CD14-positive monocyte (primary cell): ENCODE data around the gene WDFY4. TPM values are rescaled to one million over a fixed set of nuclear protein-coding genes. Genes with fewer than 3 reads are reported as not detected.

Source experiments
- DNase-seq, 3 donors: peaks; one replicate each; pipeline ENCODE4 v3.0.0-alpha.2; 2011 to 2022
- H2AFZ ChIP-seq: 2 replicates; pipeline ENCODE4 v1.6.0; 2012; ENCODE audit warnings: mild to moderate bottlenecking, low read depth, low read length, inconsistent platforms; ENCODE audit not compliant: insufficient read depth, poor library complexity, severe bottlenecking
- H3K27ac ChIP-seq, 2 donors: 1 replicate in 1 of 2; 2 replicates in 1 of 2; pipeline ENCODE4 v1.5.1; 2012 to 2013; ENCODE audit warnings: low read length in 2 of 2, control low read depth in 1 of 2, inconsistent platforms in 1 of 2, low read depth in 1 of 2, mild to moderate bottlenecking in 1 of 2
- H3K27me3 ChIP-seq, 2 donors: one replicate each; pipeline versions ENCODE4 v1.6.0 to v1.6.1; 2011 to 2013; ENCODE audit warnings: low read length in 2 of 2; ENCODE audit not compliant: control insufficient read depth in 2 of 2, insufficient read depth in 2 of 2
- H3K36me3 ChIP-seq, 2 donors: replicated peaks in 1 of 2; 1 replicate in 1 of 2; 2 replicates in 1 of 2; pipeline versions ENCODE4 v1.5.1 to v1.6.1; 2012 to 2013; ENCODE audit warnings: low read length in 2 of 2, control low read depth in 1 of 2, inconsistent platforms in 1 of 2, mild to moderate bottlenecking in 1 of 2; ENCODE audit not compliant: insufficient read depth in 2 of 2, control insufficient read depth in 1 of 2
- H3K4me1 ChIP-seq, 2 donors: 1 replicate in 1 of 2; 2 replicates in 1 of 2; pipeline versions ENCODE4 v1.5.1 to v1.6.1; 2012 to 2013; ENCODE audit warnings: low read length in 2 of 2, control low read depth in 1 of 2, inconsistent platforms in 1 of 2, mild to moderate bottlenecking in 1 of 2, moderate library complexity in 1 of 2; ENCODE audit not compliant: insufficient read depth in 2 of 2, control insufficient read depth in 1 of 2
- H3K4me2 ChIP-seq: replicated peaks from 2 replicates; pipeline ENCODE3; 2012; ENCODE audit warnings: low read length, moderate library complexity, mild to moderate bottlenecking; ENCODE audit not compliant: poor library complexity, severe bottlenecking; ENCODE audit errors: extremely low read depth
- H3K4me3 ChIP-seq, 3 experiments: fragments of 200-600 bp in 1 of 3; sonication (generic) in 1 of 3; replicated peaks in 1 of 3; 1 replicate in 2 of 3; 2 replicates in 1 of 3; pipeline ENCODE4 v1.5.1; 2011 to 2013; ENCODE audit warnings: low read length in 3 of 3, mild to moderate bottlenecking in 3 of 3, control low read depth in 2 of 3, low read depth in 2 of 3, inconsistent platforms in 1 of 3, moderate library complexity in 1 of 3
- H3K79me2 ChIP-seq: 2 replicates; pipeline ENCODE4 v1.6.0; 2012; ENCODE audit warnings: mild to moderate bottlenecking, control low read depth, inconsistent platforms, low read length, moderate library complexity; ENCODE audit not compliant: insufficient read depth
- H3K9ac ChIP-seq: 2 replicates; pipeline ENCODE4 v1.6.0; 2017; ENCODE audit warnings: low read length, mild to moderate bottlenecking; ENCODE audit not compliant: insufficient read depth, poor library complexity, severe bottlenecking
- H3K9me3 ChIP-seq, 2 donors: replicated peaks in 1 of 2; 1 replicate in 1 of 2; 2 replicates in 1 of 2; pipeline versions ENCODE4 v1.5.1 to v1.6.1; 2012 to 2013; ENCODE audit warnings: low read length in 2 of 2, control low read depth in 1 of 2; ENCODE audit not compliant: control insufficient read depth in 1 of 2, insufficient read depth in 1 of 2
- H4K20me1 ChIP-seq: 2 replicates; pipeline ENCODE4 v1.6.0; 2012; ENCODE audit warnings: mild to moderate bottlenecking, low read length, control low read depth, moderate library complexity; ENCODE audit not compliant: insufficient read depth
- H3K27ac Mint-ChIP-seq, 7 donors: one replicate each; pipeline ENCODE4 v1.8.0; 2020; ENCODE audit warnings: mild to moderate bottlenecking in 7 of 7, mixed read lengths in 7 of 7, moderate library complexity in 6 of 7, inconsistent platforms in 2 of 7
- H3K27me3 Mint-ChIP-seq, 3 donors: one replicate each; pipeline ENCODE4 v1.8.0; 2021 to 2022; ENCODE audit warnings: low read depth in 3 of 3, mild to moderate bottlenecking in 3 of 3, mixed read lengths in 3 of 3, moderate library complexity in 3 of 3, inconsistent platforms in 1 of 3
- H3K36me3 Mint-ChIP-seq, 2 donors: one replicate each; pipeline ENCODE4 v1.8.0; 2020; ENCODE audit warnings: mixed read lengths in 2 of 2, inconsistent platforms in 1 of 2, mild to moderate bottlenecking in 1 of 2
- H3K4me1 Mint-ChIP-seq: one replicate; pipeline ENCODE4 v1.8.0; 2020; ENCODE audit warnings: mild to moderate bottlenecking, mixed read lengths
- H3K4me3 Mint-ChIP-seq, 2 donors: one replicate each; pipeline ENCODE4 v1.8.0; 2020; ENCODE audit warnings: mild to moderate bottlenecking in 2 of 2, mixed read lengths in 2 of 2, moderate library complexity in 1 of 2
- H3K9me3 Mint-ChIP-seq, 7 donors: one replicate each; pipeline ENCODE4 v1.8.0; 2020 to 2022; ENCODE audit warnings: mixed read lengths in 7 of 7, mild to moderate bottlenecking in 6 of 7, moderate library complexity in 6 of 7, inconsistent platforms in 2 of 7
- CTCF ChIP-seq: fragments of 200-600 bp; IDR thresholded peaks from one replicate; pipeline ENCODE4 v1.8.0; 2022; ENCODE audit warnings: antibody characterized with exemption, mild to moderate bottlenecking
- WGBS: methylation state at CpG from one replicate; pipeline ENCODE4 v1.1.5; 2013; ENCODE audit warnings: missing lambda C conversion rate; ENCODE audit not compliant: insufficient coverage; 5-methylcytosine and 5-hydroxymethylcytosine counted together
- intact Hi-C, 2 donors: fragments of 100-400 bp; cut with micrococcal nuclease; formaldehyde crosslinking; loops; one replicate each; pipeline versions ENCODE4 v1.15.0 to v1.15.1; 2023
- polyA plus RNA-seq, 3 donors: library from polyadenylated mRNA; depleted of rRNA in 1 of 3; unstranded in 2 of 3; stranded (reverse) in 1 of 3; fragments of 300-500 nt in 2 of 3; fragments of >200 nt in 1 of 3; fragmentation: Illumina TruSeq in 2 of 3; gene quantifications; 1 replicate in 2 of 3; 2 replicates in 1 of 3; pipeline ENCODE4 v1.2.3, GENCODE V29; 2012 to 2021

Gene WDFY4
- polyA plus RNA-seq, 3 donors: 7.5 to 36.1 (median 9.8) TPM

DNA sequence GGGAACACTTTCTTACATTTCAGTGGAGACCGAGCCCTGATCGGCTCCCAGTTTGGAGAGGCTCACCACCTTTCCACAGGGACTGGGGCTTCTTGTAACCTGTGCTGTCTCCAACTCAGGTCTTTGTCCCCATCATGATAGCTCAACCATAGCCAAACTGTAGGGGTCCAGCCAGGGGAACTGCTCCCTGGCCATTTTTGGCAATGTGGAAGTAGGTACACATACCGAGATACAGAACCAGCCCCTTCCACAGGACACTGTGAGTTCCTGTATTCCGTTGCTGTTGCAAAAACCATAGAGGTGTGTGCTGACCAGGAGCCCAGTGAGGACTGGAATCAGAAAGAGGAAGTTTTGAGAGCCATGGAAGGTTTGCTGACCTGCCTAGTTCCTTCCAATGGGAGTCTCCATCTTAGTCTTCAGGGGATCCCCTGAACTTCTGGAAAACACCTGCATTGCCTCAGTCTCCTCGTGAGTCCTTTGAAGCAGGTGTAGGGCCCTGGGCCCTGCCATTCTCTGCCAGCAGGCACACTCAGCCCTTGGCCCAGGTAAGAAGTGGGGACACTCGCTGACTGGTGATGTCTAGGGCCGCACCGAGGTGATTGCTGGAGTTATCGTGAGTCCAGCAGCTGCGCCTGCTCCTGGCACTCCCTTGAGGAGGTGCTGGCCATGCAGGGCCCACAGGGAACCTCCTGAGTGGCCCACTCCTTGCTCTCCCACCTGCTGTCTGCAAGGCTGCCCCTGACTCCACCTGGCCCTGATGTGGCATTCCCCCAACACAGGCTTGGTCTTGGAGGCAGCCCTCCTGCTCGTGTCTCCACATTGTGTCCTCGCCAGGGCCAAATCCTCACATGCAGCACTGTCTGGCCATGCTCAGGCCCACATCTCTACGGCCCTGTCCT lies 11.2 kb downstream of the WDFY4 start:
- Histone ChIP-seq H3K4me2 (no peak overlapping the region), H4K20me1 (peaks cover 98% of the 10 kb centered on the region), H3K36me3 (peaks cover 25 to 89% of the 10 kb centered on the region in 2 donors), H3K27ac (peak overlapping the region in 1 of 2 donors; percentile 40), H2AFZ (no peak overlapping the region), H3K79me2 (peaks cover 99% of the 10 kb centered on the region), H3K4me1 (peaks cover 2 to 10% of the 10 kb centered on the region in 2 donors), H3K4me3 (no peak overlapping the region), H3K9ac (no peak overlapping the region), H3K9me3 (no peaks in the 10 kb centered on the region), H3K27me3 (no peaks in the 10 kb centered on the region)
- peaks cover 28% of the 10 kb centered on the region for H3K4me1 Mint-ChIP-seq
- 98% methylated on average over 8 of the region's 13 CpGs for WGBS
- H3K36me3 Mint-ChIP-seq: peaks cover 43 to 62% of the 10 kb centered on the region in 2 donors
- intact Hi-C loops: no loop called here
- no peak for DNase-seq
- H3K27ac Mint-ChIP-seq: peak overlapping the region in 4 of 7 donors; percentile 15 to 70 (median 44)
- no peak overlapping the region for H3K4me3 Mint-ChIP-seq
- TF ChIP-seq CTCF: no peak
- H3K9me3 Mint-ChIP-seq: no peaks in the 10 kb centered on the region
- peaks cover 0 to 2% (median 1%) of the 10 kb centered on the region in 3 donors for H3K27me3 Mint-ChIP-seq

DNA sequence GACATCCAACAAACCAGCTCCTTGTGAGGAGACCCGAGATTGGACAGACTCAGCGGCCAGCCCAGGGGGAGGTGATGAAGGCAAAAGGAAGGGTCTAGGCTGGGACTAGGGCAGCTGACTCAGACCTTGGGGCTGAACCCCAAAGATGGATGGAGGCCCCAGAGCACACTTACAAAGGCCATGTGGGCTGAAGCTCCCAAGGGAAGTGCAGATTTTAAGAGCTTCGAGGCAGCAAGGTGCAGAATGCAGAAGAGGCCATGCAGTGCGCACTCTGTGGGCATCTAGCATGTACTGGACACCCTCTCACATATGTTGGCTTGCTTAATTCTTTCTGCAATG lies 11.8 kb downstream of the WDFY4 start:
- WGBS: 95% methylated on average over 4 of the region's 4 CpGs

More for the DNA sequence above, 11.8 kb downstream of the WDFY4 start:
- no peak overlapping the region for H3K4me3 ChIP-seq
- peaks cover 33% of the 10 kb centered on the region for H3K4me1 Mint-ChIP-seq
- intact Hi-C loops: no loop called here
- H3K4me3 Mint-ChIP-seq: no peak overlapping the region
- no peaks in the 10 kb centered on the region for H3K9me3 ChIP-seq
- no peak for DNase-seq
- TF ChIP-seq CTCF: no peak
- peaks cover 0 to 2% (median 1%) of the 10 kb centered on the region in 3 donors for H3K27me3 Mint-ChIP-seq
- no peak overlapping the region for H2AFZ ChIP-seq
- H3K27ac ChIP-seq: peak overlapping the region in 1 of 2 donors; percentile 40
- no peaks in the 10 kb centered on the region for H3K27me3 ChIP-seq
- H3K79me2 ChIP-seq: peaks cover 99% of the 10 kb centered on the region
- no peaks in the 10 kb centered on the region for H3K9me3 Mint-ChIP-seq
- peak overlapping the region in 2 of 7 donors; percentile 15 to 82 for H3K27ac Mint-ChIP-seq
- H3K4me2 ChIP-seq: no peak overlapping the region
- H3K4me1 ChIP-seq: peaks cover 4 to 15% of the 10 kb centered on the region in 2 donors
- peaks cover 25 to 86% of the 10 kb centered on the region in 2 donors for H3K36me3 ChIP-seq
- peaks cover 98% of the 10 kb centered on the region for H4K20me1 ChIP-seq
- peaks cover 45 to 61% of the 10 kb centered on the region in 2 donors for H3K36me3 Mint-ChIP-seq
- H3K9ac ChIP-seq: no peak overlapping the region
